Neutrophil (primary cell): Measurements from ENCODE around the gene POLE4.

Experiments used
- H3K27ac ChIP-seq: fragments of 200-600 bp; sonication (generic); 2 replicates; pipeline ENCODE4 v1.5.1; 2016; ENCODE audit warnings: mild to moderate bottlenecking, moderate library complexity
- H3K27me3 ChIP-seq: fragments of 200-600 bp; sonication (generic); 2 replicates; pipeline ENCODE4 v1.6.0; 2016; ENCODE audit warnings: mild to moderate bottlenecking
- H3K36me3 ChIP-seq: fragments of 200-600 bp; sonication (generic); 2 replicates; pipeline ENCODE4 v1.5.1; 2017
- H3K4me1 ChIP-seq, 2 experiments: fragments of 200-600 bp in 1 of 2; sonication (generic) in 1 of 2; 1 replicate in 1 of 2; 2 replicates in 1 of 2; pipeline versions ENCODE4 v1.5.1 to v1.6.1; 2013 to 2016; ENCODE audit warnings: low read depth in 1 of 2, low read length in 1 of 2, mild to moderate bottlenecking in 1 of 2, moderate library complexity in 1 of 2; ENCODE audit not compliant: control insufficient read depth in 1 of 2, insufficient read depth in 1 of 2
- H3K4me3 ChIP-seq, 2 experiments: fragments of 200-600 bp in 1 of 2; sonication (generic) in 1 of 2; 1 replicate in 1 of 2; 2 replicates in 1 of 2; pipeline ENCODE4 v1.5.1; 2013 to 2016; ENCODE audit warnings: low read depth in 1 of 2, low read length in 1 of 2, mild to moderate bottlenecking in 1 of 2, moderate library complexity in 1 of 2
- H3K9me3 ChIP-seq: fragments of 200-600 bp; sonication (generic); 2 replicates; pipeline ENCODE4 v1.5.1; 2016
- CTCF ChIP-seq: fragments of 200-600 bp; sonication (generic); IDR thresholded peaks from 2 replicates; pipeline ENCODE4 v1.5.1; 2016; ENCODE audit warnings: antibody characterized with exemption

POLE4 gene

GRCh38 chr2:74935975-74936391 is 22.5 kb upstream of the POLE4 start:
- H3K27me3 ChIP-seq = no peaks in the 10 kb centered on the region
- no peaks in the 10 kb centered on the region for H3K4me1 ChIP-seq
- H3K27ac ChIP-seq = no peak overlapping the region
- no peaks in the 10 kb centered on the region for H3K36me3 ChIP-seq
- H3K4me3 ChIP-seq = no peak overlapping the region
- no peak for TF ChIP-seq CTCF
- H3K9me3 ChIP-seq = no peaks in the 10 kb centered on the region

GRCh38 chr2:74937221-74937880 is 21.1 kb upstream of the POLE4 start:
- Histone ChIP-seq H3K27ac (no peak overlapping the region), H3K4me1 (no peaks in the 10 kb centered on the region), H3K9me3 (no peaks in the 10 kb centered on the region), H3K27me3 (no peaks in the 10 kb centered on the region), H3K36me3 (no peaks in the 10 kb centered on the region), H3K4me3 (no peak overlapping the region)
- no peak for TF ChIP-seq CTCF

- Histone ChIP-seq H3K27ac (no peak overlapping the region), H3K36me3 (no peaks in the 10 kb centered on the region), H3K27me3 (no peaks in the 10 kb centered on the region), H3K4me3 (no peak overlapping the region), H3K4me1 (no peaks in the 10 kb centered on the region), H3K9me3 (no peaks in the 10 kb centered on the region)
- TF ChIP-seq CTCF = no peak
Observed at GRCh38 chr2:74938264-74938663, 20.2 kb upstream of the POLE4 start.

GRCh38 chr2:74939919-74940812 is 18.3 kb upstream of the POLE4 start:
- Histone ChIP-seq H3K27me3 (no peaks in the 10 kb centered on the region), H3K9me3 (no peaks in the 10 kb centered on the region), H3K4me3 (no peak overlapping the region), H3K27ac (no peak overlapping the region), H3K4me1 (no peaks in the 10 kb centered on the region), H3K36me3 (no peaks in the 10 kb centered on the region)
- TF ChIP-seq CTCF = no peak

GRCh38 chr2:74941284-74941683 is 17.2 kb upstream of the POLE4 start:
- no peak for TF ChIP-seq CTCF
- Histone ChIP-seq H3K27ac (no peak overlapping the region), H3K36me3 (no peaks in the 10 kb centered on the region), H3K4me3 (no peak overlapping the region), H3K27me3 (no peaks in the 10 kb centered on the region), H3K9me3 (no peaks in the 10 kb centered on the region), H3K4me1 (no peaks in the 10 kb centered on the region)
